GM19099 (cell line): ENCODE results near the gene AP1S3.

Experiments used
- POLR2A ChIP-seq: IDR thresholded peaks from 3 replicates; pipeline ENCODE4 v1.6.1; 2011; ENCODE audit warnings: low read depth; ENCODE audit not compliant: insufficient read length; ENCODE audit errors: extremely low read depth

The AP1S3 gene

GRCh38 chr2:223826995-223827394 lies 10.4 kb downstream of the AP1S3 start:
- TF ChIP-seq POLR2A, result no peak

- TF ChIP-seq POLR2A, result no peak
Observed at GRCh38 chr2:223824301-223824700, 13.1 kb downstream of the AP1S3 start.

- no peak for TF ChIP-seq POLR2A
Observed at GRCh38 chr2:223822818-223823217, 14.6 kb downstream of the AP1S3 start.

- TF ChIP-seq POLR2A, result no peak
Observed at GRCh38 chr2:223820549-223820948, 16.8 kb downstream of the AP1S3 start.

GRCh38 chr2:223819891-223820290 lies 17.5 kb downstream of the AP1S3 start:
- TF ChIP-seq POLR2A, result no peak

GRCh38 chr2:223815884-223816570 lies 21.4 kb downstream of the AP1S3 start:
- TF ChIP-seq POLR2A, result no peak

- no peak for TF ChIP-seq POLR2A
Observed at GRCh38 chr2:223815186-223815883, 22.0 kb downstream of the AP1S3 start.

GRCh38 chr2:223813329-223813728 lies 24.1 kb downstream of the AP1S3 start:
- TF ChIP-seq POLR2A, result no peak

GRCh38 chr2:223811757-223812156 lies 25.6 kb downstream of the AP1S3 start:
- no peak for TF ChIP-seq POLR2A

- no peak for TF ChIP-seq POLR2A
Observed at GRCh38 chr2:223805008-223805407, 32.4 kb downstream of the AP1S3 start.

- TF ChIP-seq POLR2A, result no peak
Observed at GRCh38 chr2:223801736-223802135, 35.6 kb downstream of the AP1S3 start.

GRCh38 chr2:223800908-223801307 lies 36.5 kb downstream of the AP1S3 start:
- no peak for TF ChIP-seq POLR2A

- TF ChIP-seq POLR2A, result no peak
Observed at GRCh38 chr2:223797811-223798721, 39.3 kb downstream of the AP1S3 start.

GRCh38 chr2:223797037-223797436 lies 40.3 kb downstream of the AP1S3 start:
- TF ChIP-seq POLR2A, result no peak

GRCh38 chr2:223789423-223789822 lies 48.0 kb downstream of the AP1S3 start:
- no peak for TF ChIP-seq POLR2A

GRCh38 chr2:223788826-223789225 lies 48.6 kb downstream of the AP1S3 start:
- TF ChIP-seq POLR2A, result no peak

- no peak for TF ChIP-seq POLR2A
Observed at GRCh38 chr2:223787358-223787757, 50.0 kb downstream of the AP1S3 start.
